GM23248 (cell line): ENCODE results near the gene TMEM161A. TPM values are rescaled to one million over a fixed set of nuclear protein-coding genes. Genes with fewer than 3 reads are reported as not detected.
"Not testable (repeated sequence)": the region's sequence is repeated elsewhere in the genome, so short reads cannot be mapped to it uniquely, and the experiment has no call there.

Source experiments
- DNase-seq: peaks from one replicate; pipeline ENCODE4 v3.0.0-alpha.2; 2015
- H2AFZ ChIP-seq: fragments of 200-600 bp; sonication (generic); 2 replicates; pipeline ENCODE4 v1.6.1; 2016; ENCODE audit warnings: antibody characterized with exemption
- H3F3A ChIP-seq: fragments of 200-600 bp; sonication (generic); 2 replicates; pipeline ENCODE4 v1.6.1; 2016; ENCODE audit warnings: mild to moderate bottlenecking, antibody characterized with exemption, mixed run types; ENCODE audit not compliant: insufficient read depth
- H3K27ac ChIP-seq: fragments of 200-600 bp; sonication (generic); 2 replicates; pipeline ENCODE4 v1.5.1; 2016; ENCODE audit warnings: mild to moderate bottlenecking
- H3K27me3 ChIP-seq: fragments of 200-600 bp; sonication (generic); replicated peaks from 2 replicates; pipeline ENCODE4 v1.6.1; 2016; ENCODE audit warnings: mild to moderate bottlenecking; ENCODE audit not compliant: insufficient read depth
- H3K36me3 ChIP-seq: fragments of 200-600 bp; sonication (generic); 2 replicates; pipeline ENCODE4 v1.6.1; 2016; ENCODE audit warnings: low read depth, mild to moderate bottlenecking
- H3K4me1 ChIP-seq: fragments of 200-600 bp; sonication (generic); 2 replicates; pipeline ENCODE4 v1.6.1; 2016; ENCODE audit warnings: mild to moderate bottlenecking; ENCODE audit not compliant: insufficient read depth
- H3K4me2 ChIP-seq: fragments of 200-600 bp; sonication (generic); one replicate; pipeline ENCODE4 v1.6.1; 2016; ENCODE audit warnings: mild to moderate bottlenecking; ENCODE audit not compliant: unreplicated experiment
- H3K4me3 ChIP-seq: fragments of 200-600 bp; sonication (generic); 2 replicates; pipeline ENCODE4 v1.5.1; 2016; ENCODE audit warnings: mild to moderate bottlenecking
- H3K79me2 ChIP-seq: fragments of 200-600 bp; sonication (generic); 2 replicates; pipeline ENCODE4 v1.6.1; 2016; ENCODE audit warnings: mild to moderate bottlenecking; ENCODE audit not compliant: insufficient read depth
- H3K9ac ChIP-seq: fragments of 200-600 bp; sonication (generic); 2 replicates; pipeline ENCODE4 v1.6.1; 2016; ENCODE audit warnings: mild to moderate bottlenecking
- H3K9me2 ChIP-seq: fragments of 200-600 bp; sonication (generic); 2 replicates; pipeline ENCODE4 v1.6.1; 2016; ENCODE audit warnings: mixed run types, mild to moderate bottlenecking, moderate library complexity; ENCODE audit not compliant: insufficient read depth
- H3K9me3 ChIP-seq: fragments of 200-600 bp; sonication (generic); one replicate; pipeline ENCODE4 v1.6.1; 2017; ENCODE audit warnings: low read depth
- H4K20me1 ChIP-seq: fragments of 200-600 bp; sonication (generic); 2 replicates; pipeline ENCODE4 v1.6.0; 2016; ENCODE audit not compliant: insufficient read depth
- EZH2 ChIP-seq: fragments of 200-600 bp; sonication (generic); IDR thresholded peaks from 2 replicates; pipeline ENCODE4 v1.6.1; 2018; ENCODE audit warnings: antibody characterized with exemption, mild to moderate bottlenecking; ENCODE audit not compliant: insufficient read depth, poor library complexity, severe bottlenecking
- EZH2phosphoT487 ChIP-seq: fragments of 200-600 bp; sonication (generic); IDR thresholded peaks from 2 replicates; pipeline ENCODE4 v1.6.1; 2018; ENCODE audit warnings: antibody characterized with exemption, moderate library complexity, mild to moderate bottlenecking, low read depth; ENCODE audit not compliant: insufficient read depth
- WGBS, 2 experiments: methylation state at CpG; one replicate each; pipeline ENCODE4 v1.1.6; 2015 to 2017; ENCODE audit warnings: low lambda C conversion rate in 2 of 2, low coverage in 1 of 2; ENCODE audit errors: missing lambda C conversion rate in 2 of 2; 5-methylcytosine and 5-hydroxymethylcytosine counted together
- in situ Hi-C: fragments of 300-500 bp; cut with MboI; formaldehyde crosslinking; loops from 2 replicates; pipeline ENCODE4 v1.15.0; 2020
- polyA plus RNA-seq: library from polyadenylated mRNA; unstranded; fragments of >200 nt; fragmentation: Nextera tagmentation; extraction: Ambion mirVana; gene quantifications from 2 replicates; pipeline ENCODE4 v1.2.1, GENCODE V29; 2016
- total RNA-seq: library from RNA; depleted of rRNA; stranded (reverse); fragments of >200 nt; shearing (Covaris generic); gene quantifications from 2 replicates; pipeline ENCODE4 v1.2.3, GENCODE V29; 2014

TMEM161A gene
- total and polyA plus RNA-seq, 2 experiments from 2014 or later = 29.1 to 33.7 TPM

- Histone ChIP-seq H3K27me3 (no peaks in the 10 kb centered on the region), H3K27ac (no peak overlapping the region), H3K9me3 (no peaks in the 10 kb centered on the region), H4K20me1 (no peaks in the 10 kb centered on the region), H3K9ac (no peak overlapping the region), H3F3A (0 out of 2 replicates have a peak, but pooled peaks cover 4% of the 10 kb centered on the region), H3K4me2 (no peak overlapping the region), H3K4me1 (no peaks in the 10 kb centered on the region), H3K4me3 (no peak overlapping the region), H3K79me2 (0 out of 2 replicates have a peak, but pooled peaks cover 7% of the 10 kb centered on the region), H2AFZ (no peak overlapping the region), H3K9me2 (no peaks in the 10 kb centered on the region), H3K36me3 (no peaks in the 10 kb centered on the region)
- TF ChIP-seq EZH2 = no peak
- TF ChIP-seq EZH2phosphoT487 = no peak
- in situ Hi-C loops = no loop called here
- WGBS, 2 experiments = 40% methylated on average over 5 of the region's 5 CpGs
- DNase-seq = no peak
Observed at GRCh38 chr19:19139876-19140229, 1.6 kb upstream of the TMEM161A start.

- Histone ChIP-seq H3K4me2 (peak overlapping the region; percentile 90), H3K27ac (no peak overlapping the region), H3K9ac (peak overlapping the region; percentile 88), H3F3A (0 out of 2 replicates have a peak, but pooled peaks cover 4% of the 10 kb centered on the region), H4K20me1 (no peaks in the 10 kb centered on the region), H3K9me2 (no peaks in the 10 kb centered on the region), H3K9me3 (no peaks in the 10 kb centered on the region), H3K27me3 (no peaks in the 10 kb centered on the region), H3K4me1 (no peaks in the 10 kb centered on the region), H3K36me3 (no peaks in the 10 kb centered on the region), H2AFZ (peak overlapping the region; percentile 91), H3K4me3 (peak overlapping the region; percentile 91), H3K79me2 (0 out of 2 replicates have a peak, but pooled peaks cover 7% of the 10 kb centered on the region)
- TF ChIP-seq EZH2phosphoT487 = no peak
- no peak for TF ChIP-seq EZH2
- in situ Hi-C loops = no loop called here
- peak; percentile 61 for DNase-seq
- 3% methylated on average over 25 of the region's 25 CpGs for WGBS, 2 experiments
Observed at GRCh38 chr19:19137556-19138108, 646 bp downstream of the TMEM161A start.

GRCh38 chr19:19135713-19136112 is 2.6 kb downstream of the TMEM161A start:
- H3K27ac ChIP-seq, in situ Hi-C loops, H2AFZ ChIP-seq, H3K4me2 ChIP-seq, H3K9me2 ChIP-seq, DNase-seq, H3K36me3 ChIP-seq, H3K9ac ChIP-seq, H3K27me3 ChIP-seq, H3K4me1 ChIP-seq, H3F3A ChIP-seq, H3K9me3 ChIP-seq, H3K4me3 ChIP-seq, H3K79me2 ChIP-seq, H4K20me1 ChIP-seq: not testable (repeated sequence)
- 72 to 79% methylated on average over 6 of the region's 6 CpGs for WGBS, 2 experiments

GRCh38 chr19:19134687-19135158 is 3.6 kb downstream of the TMEM161A start:
- Histone ChIP-seq H3F3A (0 out of 2 replicates have a peak, but pooled peaks cover 4% of the 10 kb centered on the region), H3K4me2 (no peak overlapping the region), H4K20me1 (no peaks in the 10 kb centered on the region), H3K4me1 (no peaks in the 10 kb centered on the region), H3K27ac (no peak overlapping the region), H3K36me3 (no peaks in the 10 kb centered on the region), H3K79me2 (0 out of 2 replicates have a peak, but pooled peaks cover 7% of the 10 kb centered on the region), H2AFZ (no peak overlapping the region), H3K27me3 (no peaks in the 10 kb centered on the region), H3K9me2 (no peaks in the 10 kb centered on the region), H3K9ac (no peak overlapping the region), H3K4me3 (no peak overlapping the region), H3K9me3 (no peaks in the 10 kb centered on the region)
- TF ChIP-seq EZH2phosphoT487 = no peak
- no peak for TF ChIP-seq EZH2
- WGBS, 2 experiments = 25 to 29% methylated on average over 20 to 21 of the region's 21 CpGs
- DNase-seq = no peak
- in situ Hi-C loops = no loop called here

GRCh38 chr19:19133985-19134384 is 4.3 kb downstream of the TMEM161A start:
- 84 to 85% methylated on average over 6 of the region's 6 CpGs for WGBS, 2 experiments
- H3K4me2 ChIP-seq = no peak overlapping the region
- H3K9me3 ChIP-seq = no peaks in the 10 kb centered on the region
- no peaks in the 10 kb centered on the region for H4K20me1 ChIP-seq
- H3K27me3 ChIP-seq = no peaks in the 10 kb centered on the region
- H2AFZ ChIP-seq = no peak overlapping the region
- H3K27ac ChIP-seq = no peak overlapping the region
- H3K79me2 ChIP-seq = 0 out of 2 replicates have a peak, but pooled peaks cover 7% of the 10 kb centered on the region
- no peak for TF ChIP-seq EZH2phosphoT487
- no peak for TF ChIP-seq EZH2
- in situ Hi-C loops = no loop called here
- 0 out of 2 replicates have a peak, but pooled peaks cover 4% of the 10 kb centered on the region for H3F3A ChIP-seq
- H3K9ac ChIP-seq = no peak overlapping the region
- no peaks in the 10 kb centered on the region for H3K36me3 ChIP-seq
- H3K4me1 ChIP-seq = no peaks in the 10 kb centered on the region
- H3K4me3 ChIP-seq = no peak overlapping the region
- DNase-seq = no peak
- no peaks in the 10 kb centered on the region for H3K9me2 ChIP-seq
